Astrocyte (in vitro differentiated cells and primary cell): ENCODE data around the gene ST14.

Source experiments
- CTCF ChIP-seq: IDR thresholded peaks from 2 replicates; pipeline ENCODE4 v1.5.1; 2011; ENCODE audit warnings: low read depth, mild to moderate bottlenecking, inconsistent platforms, low read length, moderate library complexity; ENCODE audit not compliant: insufficient read depth
- EZH2 ChIP-seq: IDR thresholded peaks from 2 replicates; pipeline ENCODE4 v1.6.1; 2012; ENCODE audit warnings: mild to moderate bottlenecking, low read length, inconsistent platforms; ENCODE audit not compliant: insufficient read depth

GRCh38 chr11:130212431-130212961, 52.9 kb downstream of the ST14 start:
- TF ChIP-seq CTCF (no peak), EZH2 (no peak)
